ENCODE data around the gene SYT11.

Gene SYT11

GRCh38 chr1:155918660-155919059 is 59.3 kb downstream of the SYT11 start:
- peaks cover 33% of the 10 kb centered on the region for H3F3A ChIP-seq (ENCODE audit: insufficient read depth, low read length)
- no peak overlapping the region for H3K4me3 ChIP-seq (ENCODE audit: low read length)
- H3K4me2 ChIP-seq (ENCODE audit: low read depth, low read length), result no peak overlapping the region
- no peak for TF ChIP-seq EZH2phosphoT487 (IDR thresholded peaks at IDR 0.05; ENCODE audit: low read length)
- no peak for TF ChIP-seq CTCF (IDR thresholded peaks at IDR 0.05; ENCODE audit: low read length)
- TF ChIP-seq EZH2 (optimal IDR thresholded peaks at IDR 0.05; ENCODE audit: low read depth, low read length), result no peak
- no peak overlapping the region for H3K9ac ChIP-seq (ENCODE audit: low read length)
- DNase-seq, result no peak
- H3K9me3 ChIP-seq (replicated peaks; ENCODE audit: insufficient read depth, low read length), result no peaks in the 10 kb centered on the region
- peaks cover 80% of the 10 kb centered on the region for H3K79me2 ChIP-seq (ENCODE audit: low read length)
- peaks cover 15% of the 10 kb centered on the region for H4K20me1 ChIP-seq (ENCODE audit: insufficient read depth, low read length)
- no peaks in the 10 kb centered on the region for H3K27me3 ChIP-seq (replicated peaks; ENCODE audit: insufficient read depth, low read length)
- H3K27ac ChIP-seq (ENCODE audit: low read length), result no peak overlapping the region
- H3K4me1 ChIP-seq (ENCODE audit: low read length), result no peaks in the 10 kb centered on the region
- peaks cover 62% of the 10 kb centered on the region for H3K36me3 ChIP-seq (replicated peaks; ENCODE audit: insufficient read depth, low read length)
- no peaks in the 10 kb centered on the region for H3K9me2 ChIP-seq (replicated peaks; ENCODE audit: insufficient read depth, low read length)
- H2AFZ ChIP-seq (ENCODE audit: low read length), result no peak overlapping the region

GRCh38 chr1:155919801-155920200 is 60.4 kb downstream of the SYT11 start:
- H3F3A ChIP-seq (ENCODE audit: insufficient read depth, low read length), result peaks cover 21% of the 10 kb centered on the region
- no peaks in the 10 kb centered on the region for H3K9me2 ChIP-seq (replicated peaks; ENCODE audit: insufficient read depth, low read length)
- no peak overlapping the region for H3K4me2 ChIP-seq (ENCODE audit: low read depth, low read length)
- DNase-seq, result no peak
- no peaks in the 10 kb centered on the region for H3K27me3 ChIP-seq (replicated peaks; ENCODE audit: insufficient read depth, low read length)
- TF ChIP-seq EZH2phosphoT487 (IDR thresholded peaks at IDR 0.05; ENCODE audit: low read length), result no peak
- TF ChIP-seq EZH2 (optimal IDR thresholded peaks at IDR 0.05; ENCODE audit: low read depth, low read length), result no peak
- TF ChIP-seq CTCF (IDR thresholded peaks at IDR 0.05; ENCODE audit: low read length), result no peak
- no peak overlapping the region for H3K9ac ChIP-seq (ENCODE audit: low read length)
- no peak overlapping the region for H3K27ac ChIP-seq (ENCODE audit: low read length)
- H3K4me3 ChIP-seq (ENCODE audit: low read length), result no peak overlapping the region
- no peak overlapping the region for H2AFZ ChIP-seq (ENCODE audit: low read length)
- peaks cover 75% of the 10 kb centered on the region for H3K79me2 ChIP-seq (ENCODE audit: low read length)
- no peaks in the 10 kb centered on the region for H3K4me1 ChIP-seq (ENCODE audit: low read length)
- peaks cover 54% of the 10 kb centered on the region for H3K36me3 ChIP-seq (replicated peaks; ENCODE audit: insufficient read depth, low read length)
- H3K9me3 ChIP-seq (replicated peaks; ENCODE audit: insufficient read depth, low read length), result no peaks in the 10 kb centered on the region
- peaks cover 15% of the 10 kb centered on the region for H4K20me1 ChIP-seq (ENCODE audit: insufficient read depth, low read length)

GRCh38 chr1:155920717-155921116 is 61.4 kb downstream of the SYT11 start:
- Histone ChIP-seq H3F3A (ENCODE audit: insufficient read depth, low read length) (peaks cover 20% of the 10 kb centered on the region), H4K20me1 (ENCODE audit: insufficient read depth, low read length) (peaks cover 18% of the 10 kb centered on the region), H3K27ac (ENCODE audit: low read length) (no peak overlapping the region), H3K27me3 (replicated peaks; ENCODE audit: insufficient read depth, low read length) (no peaks in the 10 kb centered on the region), H3K9ac (ENCODE audit: low read length) (no peak overlapping the region), H3K79me2 (ENCODE audit: low read length) (peaks cover 78% of the 10 kb centered on the region), H3K4me2 (ENCODE audit: low read depth, low read length) (no peak overlapping the region), H3K36me3 (replicated peaks; ENCODE audit: insufficient read depth, low read length) (peaks cover 54% of the 10 kb centered on the region), H3K9me3 (replicated peaks; ENCODE audit: insufficient read depth, low read length) (no peaks in the 10 kb centered on the region), H3K4me3 (ENCODE audit: low read length) (no peak overlapping the region), H3K4me1 (ENCODE audit: low read length) (no peaks in the 10 kb centered on the region), H3K9me2 (replicated peaks; ENCODE audit: insufficient read depth, low read length) (no peaks in the 10 kb centered on the region), H2AFZ (ENCODE audit: low read length) (no peak overlapping the region)
- no peak for TF ChIP-seq EZH2 (optimal IDR thresholded peaks at IDR 0.05; ENCODE audit: low read depth, low read length)
- TF ChIP-seq CTCF (IDR thresholded peaks at IDR 0.05; ENCODE audit: low read length), result no peak
- TF ChIP-seq EZH2phosphoT487 (IDR thresholded peaks at IDR 0.05; ENCODE audit: low read length), result no peak
- DNase-seq, result no peak
